Gastrocnemius medialis (tissue), 4 donors: Measurements from ENCODE around the gene TFR2. TPM values are rescaled to one million over a fixed set of nuclear protein-coding genes. Genes with fewer than 3 reads are reported as not detected.

Source experiments
- ATAC-seq, 2 donors: fragments of 150-250 bp; one replicate each; pipeline ENCODE4 v1.9.1; 2016
- DNase-seq, 2 donors: peaks; one replicate each; pipeline ENCODE4 v3.0.0-alpha.2; 2019
- H3K27ac ChIP-seq, 4 donors: fragments of 200-600 bp; sonication (generic); 1 replicate in 1 of 4; 2 replicates in 3 of 4; pipeline ENCODE4 v1.5.1; 2016 to 2018; ENCODE audit warnings: mild to moderate bottlenecking in 2 of 4, moderate library complexity in 1 of 4
- H3K27me3 ChIP-seq, 3 donors: fragments of 200-600 bp; sonication (generic) in 2 of 3; 1 replicate in 1 of 3; 2 replicates in 2 of 3; pipeline versions ENCODE4 v1.5.1 to v1.6.0; 2016 to 2019; ENCODE audit warnings: mild to moderate bottlenecking in 1 of 3, moderate library complexity in 1 of 3
- H3K36me3 ChIP-seq, 2 donors: fragments of 200-600 bp; sonication (generic) in 1 of 2; one replicate each; pipeline ENCODE4 v1.5.1; 2017 to 2018
- H3K4me1 ChIP-seq, 2 donors: fragments of 200-600 bp; sonication (generic) in 1 of 2; one replicate each; pipeline ENCODE4 v1.5.1; 2016 to 2017; ENCODE audit warnings: mild to moderate bottlenecking in 2 of 2
- H3K4me3 ChIP-seq, 4 donors: fragments of 200-600 bp; sonication (generic) in 3 of 4; 1 replicate in 1 of 4; 2 replicates in 3 of 4; pipeline ENCODE4 v1.5.1; 2016 to 2019; ENCODE audit warnings: mild to moderate bottlenecking in 2 of 4
- H3K9me3 ChIP-seq, 3 donors: fragments of 200-600 bp; sonication (generic) in 2 of 3; 1 replicate in 1 of 3; 2 replicates in 2 of 3; pipeline ENCODE4 v1.5.1; 2016 to 2019
- POLR2A ChIP-seq, 2 donors: fragments of 450-650 bp; IDR thresholded peaks; one replicate each; pipeline ENCODE4 v1.6.1; 2017; ENCODE audit warnings: antibody characterized with exemption in 2 of 2, mild to moderate bottlenecking in 2 of 2, moderate library complexity in 2 of 2
- in situ Hi-C, 4 donors: fragments of 200-750 bp; cut with MboI; loops; one replicate each; pipeline versions ENCODE4 v1.15.0 to v1.8.0; 2017; ENCODE audit warnings: low sequenced_read_pairs in 4 of 4
- intact Hi-C: fragments of 100-400 bp; cut with DNase I; formaldehyde crosslinking; loops from one replicate; pipeline ENCODE4 v1.15.1; 2023; ENCODE audit warnings: low total_unique reads
- total RNA-seq, 4 donors: library from RNA; depleted of rRNA; stranded (reverse); fragments of >200 nt; gene quantifications; one replicate each; pipeline versions ENCODE4 v1.1.0 to v1.2.3, GENCODE V29; 2016
- TF ChIP-seq, protein P1 (sequence below), 5 experiments: fragments of 450-650 bp in 3 of 5; fragments of 200-600 bp in 2 of 5; sonication (generic) in 2 of 5; IDR thresholded peaks in 4 of 5; conservative IDR thresholded peaks in 1 of 5; 1 replicate in 4 of 5; 2 replicates in 1 of 5; pipeline ENCODE4 v1.5.1; 2016 to 2019; ENCODE audit warnings: antibody characterized with exemption in 5 of 5, mild to moderate bottlenecking in 3 of 5, moderate library complexity in 3 of 5

TFR2 gene
- total RNA-seq, 4 donors from 2014 or later = 1.0 to 1.3 TPM; not detected in 2

DNA sequence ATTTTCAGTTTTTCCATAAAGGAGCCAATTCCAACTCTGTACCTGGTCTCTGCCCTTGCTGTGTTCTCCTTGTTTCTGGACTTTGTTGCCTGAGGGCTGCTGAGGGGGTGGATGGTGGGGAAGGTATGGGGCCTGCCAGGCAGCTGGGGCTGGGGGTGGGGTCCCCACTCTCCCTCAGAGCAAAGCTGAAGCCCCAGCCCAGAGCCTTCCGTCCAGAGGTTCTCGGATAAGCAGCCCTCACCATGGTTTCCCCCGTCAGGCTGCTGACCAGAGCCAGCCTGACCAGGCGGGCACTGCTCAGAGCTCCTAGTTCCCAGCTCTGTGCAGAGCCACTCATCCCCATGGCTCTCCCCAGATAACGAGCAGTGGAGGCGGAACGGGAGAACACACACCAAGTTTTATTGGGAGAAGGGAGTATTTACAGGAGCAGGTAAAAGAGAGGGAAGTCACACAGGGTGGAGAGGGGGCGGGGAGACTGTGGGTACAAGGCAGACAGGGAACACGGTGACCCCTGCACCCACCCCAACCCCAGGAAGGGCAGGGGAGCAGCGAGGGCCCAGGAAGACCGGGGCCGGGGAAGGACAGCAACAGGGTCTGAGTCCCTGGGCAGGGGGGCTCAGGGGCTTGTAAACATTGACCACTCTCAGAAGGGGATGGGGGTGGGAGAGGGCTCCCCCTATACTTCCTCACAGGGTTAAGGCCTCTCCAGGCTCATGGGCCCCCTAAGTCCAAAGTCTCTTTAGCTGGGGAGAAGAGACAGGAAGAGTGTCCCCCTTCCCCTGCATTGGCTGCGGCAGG lies 38.0 kb upstream of the TFR2 start:
- Histone ChIP-seq H3K27ac (peak overlapping the region; percentile 31 to 58 (median 52)), H3K4me3 (no peak overlapping the region), H3K27me3 (no peaks in the 10 kb centered on the region), H3K9me3 (no peaks in the 10 kb centered on the region), H3K36me3 (peaks cover 0 to 61% of the 10 kb centered on the region in 2 donors), H3K4me1 (peaks cover 0 to 8% of the 10 kb centered on the region in 2 donors)
- DNase-seq (no peak), ATAC-seq (no peak)
- TF ChIP-seq POLR2A (IDR thresholded peaks at IDR 0.05) = no peak
- TF ChIP-seq, protein P1, sequence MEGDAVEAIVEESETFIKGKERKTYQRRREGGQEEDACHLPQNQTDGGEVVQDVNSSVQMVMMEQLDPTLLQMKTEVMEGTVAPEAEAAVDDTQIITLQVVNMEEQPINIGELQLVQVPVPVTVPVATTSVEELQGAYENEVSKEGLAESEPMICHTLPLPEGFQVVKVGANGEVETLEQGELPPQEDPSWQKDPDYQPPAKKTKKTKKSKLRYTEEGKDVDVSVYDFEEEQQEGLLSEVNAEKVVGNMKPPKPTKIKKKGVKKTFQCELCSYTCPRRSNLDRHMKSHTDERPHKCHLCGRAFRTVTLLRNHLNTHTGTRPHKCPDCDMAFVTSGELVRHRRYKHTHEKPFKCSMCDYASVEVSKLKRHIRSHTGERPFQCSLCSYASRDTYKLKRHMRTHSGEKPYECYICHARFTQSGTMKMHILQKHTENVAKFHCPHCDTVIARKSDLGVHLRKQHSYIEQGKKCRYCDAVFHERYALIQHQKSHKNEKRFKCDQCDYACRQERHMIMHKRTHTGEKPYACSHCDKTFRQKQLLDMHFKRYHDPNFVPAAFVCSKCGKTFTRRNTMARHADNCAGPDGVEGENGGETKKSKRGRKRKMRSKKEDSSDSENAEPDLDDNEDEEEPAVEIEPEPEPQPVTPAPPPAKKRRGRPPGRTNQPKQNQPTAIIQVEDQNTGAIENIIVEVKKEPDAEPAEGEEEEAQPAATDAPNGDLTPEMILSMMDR (IDR thresholded peaks at IDR 0.05 in 4 of 5, conservative IDR thresholded peaks at IDR 0.05 in 1 of 5) = no peak
- intact Hi-C loops = loop anchor here (10.0 kb wide), 2 partner anchors 205 to 575 kb away; partner anchors contain the start of gene TSC22D4
- in situ Hi-C loops = no loop called here

DNA sequence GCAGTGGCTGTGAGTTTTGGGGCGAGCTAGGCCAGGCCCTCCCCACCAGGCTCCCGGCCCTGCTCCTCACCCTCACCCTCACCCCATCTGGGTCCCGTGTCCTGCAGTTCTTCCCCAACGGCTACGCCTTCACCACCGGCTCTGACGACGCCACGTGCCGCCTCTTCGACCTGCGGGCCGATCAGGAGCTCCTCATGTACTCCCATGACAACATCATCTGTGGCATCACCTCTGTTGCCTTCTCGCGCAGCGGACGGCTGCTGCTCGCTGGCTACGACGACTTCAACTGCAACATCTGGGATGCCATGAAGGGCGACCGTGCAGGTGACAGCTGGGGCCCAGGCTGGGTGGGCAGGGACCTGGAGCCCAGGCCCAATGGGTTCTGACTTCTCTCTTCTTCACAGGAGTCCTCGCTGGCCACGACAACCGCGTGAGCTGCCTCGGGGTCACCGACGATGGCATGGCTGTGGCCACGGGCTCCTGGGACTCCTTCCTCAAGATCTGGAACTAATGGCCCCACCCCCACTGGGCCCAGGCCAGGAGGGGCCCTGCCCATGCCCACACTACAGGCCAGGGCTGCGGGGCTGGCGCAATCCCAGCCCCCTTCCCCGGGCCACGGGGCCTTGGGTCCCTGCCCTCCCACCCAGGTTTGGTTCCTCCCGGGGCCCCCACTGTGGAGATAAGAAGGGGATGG lies 37.1 kb upstream of the TFR2 start:
- DNase-seq (no peak), ATAC-seq (no peak)
- Histone ChIP-seq H3K4me1 (peaks cover 0 to 8% of the 10 kb centered on the region in 2 donors), H3K4me3 (no peak overlapping the region), H3K27ac (peak overlapping the region in 3 of 4 donors; percentile 52 to 58 (median 52)), H3K27me3 (no peaks in the 10 kb centered on the region), H3K9me3 (no peaks in the 10 kb centered on the region), H3K36me3 (peaks cover 0 to 52% of the 10 kb centered on the region in 2 donors)
- intact Hi-C loops (loop anchor here (10.0 kb wide), 2 partner anchors 204 to 576 kb away; partner anchors contain the start of gene TSC22D4), in situ Hi-C loops (no loop called here)
- TF ChIP-seq, protein P1 (IDR thresholded peaks at IDR 0.05 in 4 of 5, conservative IDR thresholded peaks at IDR 0.05 in 1 of 5) = no peak
- no peak for TF ChIP-seq POLR2A (IDR thresholded peaks at IDR 0.05)

GRCh38 chr7:100677308-100678267 lies 36.2 kb upstream of the TFR2 start:
- no peaks in the 10 kb centered on the region for H3K9me3 ChIP-seq
- in situ Hi-C loops = no loop called here
- ATAC-seq (no peak), DNase-seq (no peak)
- H3K27ac ChIP-seq = peak overlapping the region in 1 of 4 donors; percentile 99
- no peak for TF ChIP-seq POLR2A (IDR thresholded peaks at IDR 0.05)
- TF ChIP-seq, protein P1 (IDR thresholded peaks at IDR 0.05 in 4 of 5, conservative IDR thresholded peaks at IDR 0.05 in 1 of 5) = no peak
- intact Hi-C loops = loop anchor here (10.0 kb wide), 2 partner anchors 203 to 577 kb away; partner anchors contain the start of gene TSC22D4
- H3K27me3 ChIP-seq = no peaks in the 10 kb centered on the region
- H3K4me1 ChIP-seq = peaks cover 0 to 8% of the 10 kb centered on the region in 2 donors
- no peak overlapping the region for H3K4me3 ChIP-seq
- H3K36me3 ChIP-seq = peaks cover 0 to 43% of the 10 kb centered on the region in 2 donors
